Measurements from ENCODE around the gene VSX1. TPM values are rescaled to one million over a fixed set of nuclear protein-coding genes. Genes with fewer than 3 reads are reported as not detected.

Gene VSX1
- total RNA-seq, 1 experiment from 2014 or later = not detected

- ChIA-PET CTCF (interaction anchor here (1.5 kb wide), 1 partner anchor 55 kb away, joined by 5 read pairs; no protein-coding TSS in a partner anchor), POLR2A (interaction anchor here (1.6 kb wide), 1 partner anchor 10 kb away, joined by 6 read pairs; the partner anchor contains the start of gene ACSS1)
- TF ChIP-seq, protein P1, sequence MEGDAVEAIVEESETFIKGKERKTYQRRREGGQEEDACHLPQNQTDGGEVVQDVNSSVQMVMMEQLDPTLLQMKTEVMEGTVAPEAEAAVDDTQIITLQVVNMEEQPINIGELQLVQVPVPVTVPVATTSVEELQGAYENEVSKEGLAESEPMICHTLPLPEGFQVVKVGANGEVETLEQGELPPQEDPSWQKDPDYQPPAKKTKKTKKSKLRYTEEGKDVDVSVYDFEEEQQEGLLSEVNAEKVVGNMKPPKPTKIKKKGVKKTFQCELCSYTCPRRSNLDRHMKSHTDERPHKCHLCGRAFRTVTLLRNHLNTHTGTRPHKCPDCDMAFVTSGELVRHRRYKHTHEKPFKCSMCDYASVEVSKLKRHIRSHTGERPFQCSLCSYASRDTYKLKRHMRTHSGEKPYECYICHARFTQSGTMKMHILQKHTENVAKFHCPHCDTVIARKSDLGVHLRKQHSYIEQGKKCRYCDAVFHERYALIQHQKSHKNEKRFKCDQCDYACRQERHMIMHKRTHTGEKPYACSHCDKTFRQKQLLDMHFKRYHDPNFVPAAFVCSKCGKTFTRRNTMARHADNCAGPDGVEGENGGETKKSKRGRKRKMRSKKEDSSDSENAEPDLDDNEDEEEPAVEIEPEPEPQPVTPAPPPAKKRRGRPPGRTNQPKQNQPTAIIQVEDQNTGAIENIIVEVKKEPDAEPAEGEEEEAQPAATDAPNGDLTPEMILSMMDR (IDR thresholded peaks at IDR 0.05; ENCODE audit: unreplicated experiment) = no peak
- peaks cover 6% of the 10 kb centered on the region for H3K4me1 Mint-ChIP-seq (ENCODE audit: insufficient read depth, unreplicated experiment)
- H3K4me3 Mint-ChIP-seq (ENCODE audit: unreplicated experiment) = no peak overlapping the region
- intact Hi-C loops (cut with micrococcal nuclease) = no loop called here
- H3K27ac Mint-ChIP-seq (ENCODE audit: low read depth, unreplicated experiment) = no peak overlapping the region
- H3K9me3 Mint-ChIP-seq (ENCODE audit: unreplicated experiment) = no peaks in the 10 kb centered on the region
- BruUV-seq (replicated peaks) = no TSS peak
- DNase-seq (ENCODE audit: unreplicated experiment) = no peak
- H3K27me3 Mint-ChIP-seq (ENCODE audit: insufficient read depth, unreplicated experiment) = peaks cover 56% of the 10 kb centered on the region
- H3K36me3 Mint-ChIP-seq (ENCODE audit: insufficient read depth, unreplicated experiment) = no peaks in the 10 kb centered on the region
Observed at GRCh38 chr20:25048519-25048952, 33.4 kb downstream of the VSX1 start.

- no peaks in the 10 kb centered on the region for H3K9me3 Mint-ChIP-seq (ENCODE audit: unreplicated experiment)
- POLR2A ChIA-PET = no interaction called here
- no TSS peak for BruUV-seq (replicated peaks)
- TF ChIP-seq, protein P1 (IDR thresholded peaks at IDR 0.05; ENCODE audit: unreplicated experiment) = no peak
- no peak overlapping the region for H3K4me3 Mint-ChIP-seq (ENCODE audit: unreplicated experiment)
- CTCF ChIA-PET = interaction anchor here (0.7 to 3.0 kb wide), 7 partner anchors 12 to 238 kb away, joined by 3 to 12 read pairs (median 4); no protein-coding TSS in a partner anchor
- H3K36me3 Mint-ChIP-seq (ENCODE audit: insufficient read depth, unreplicated experiment) = no peaks in the 10 kb centered on the region
- no peak overlapping the region for H3K27ac Mint-ChIP-seq (ENCODE audit: low read depth, unreplicated experiment)
- intact Hi-C loops (cut with micrococcal nuclease) = no loop called here
- H3K4me1 Mint-ChIP-seq (ENCODE audit: insufficient read depth, unreplicated experiment) = peaks cover 6% of the 10 kb centered on the region
- DNase-seq (ENCODE audit: unreplicated experiment) = no peak
- H3K27me3 Mint-ChIP-seq (ENCODE audit: insufficient read depth, unreplicated experiment) = peaks cover 64% of the 10 kb centered on the region
Observed at GRCh38 chr20:25047766-25048165, 34.2 kb downstream of the VSX1 start.

- no peaks in the 10 kb centered on the region for H3K9me3 Mint-ChIP-seq (ENCODE audit: unreplicated experiment)
- H3K27me3 Mint-ChIP-seq (ENCODE audit: insufficient read depth, unreplicated experiment) = peaks cover 66% of the 10 kb centered on the region
- peaks cover under 1% of the 10 kb centered on the region for H3K4me1 Mint-ChIP-seq (ENCODE audit: insufficient read depth, unreplicated experiment)
- H3K4me3 Mint-ChIP-seq (ENCODE audit: unreplicated experiment) = no peak overlapping the region
- BruUV-seq (replicated peaks) = no TSS peak
- TF ChIP-seq, protein P1 (IDR thresholded peaks at IDR 0.05; ENCODE audit: unreplicated experiment) = no peak
- ChIA-PET CTCF (interaction anchor here (0.7 to 3.0 kb wide), 8 partner anchors 13 to 239 kb away, joined by 3 to 12 read pairs (median 4); no protein-coding TSS in a partner anchor), POLR2A (no interaction called here)
- H3K27ac Mint-ChIP-seq (ENCODE audit: low read depth, unreplicated experiment) = no peak overlapping the region
- no peaks in the 10 kb centered on the region for H3K36me3 Mint-ChIP-seq (ENCODE audit: insufficient read depth, unreplicated experiment)
- no peak for DNase-seq (ENCODE audit: unreplicated experiment)
- intact Hi-C loops (cut with micrococcal nuclease) = no loop called here
Observed at GRCh38 chr20:25046736-25047666, 34.9 kb downstream of the VSX1 start.

GRCh38 chr20:25046181-25046641, 35.7 kb downstream of the VSX1 start:
- Mint-ChIP-seq H3K4me1 (ENCODE audit: insufficient read depth, unreplicated experiment) (no peaks in the 10 kb centered on the region), H3K27ac (ENCODE audit: low read depth, unreplicated experiment) (no peak overlapping the region), H3K36me3 (ENCODE audit: insufficient read depth, unreplicated experiment) (no peaks in the 10 kb centered on the region), H3K9me3 (ENCODE audit: unreplicated experiment) (no peaks in the 10 kb centered on the region), H3K27me3 (ENCODE audit: insufficient read depth, unreplicated experiment) (peaks cover 58% of the 10 kb centered on the region), H3K4me3 (ENCODE audit: unreplicated experiment) (no peak overlapping the region)
- TF ChIP-seq, protein P1 (IDR thresholded peaks at IDR 0.05; ENCODE audit: unreplicated experiment) = no peak
- BruUV-seq (replicated peaks) = no TSS peak
- POLR2A ChIA-PET = no interaction called here
- CTCF ChIA-PET = interaction anchor here (0.8 to 3.0 kb wide), 3 partner anchors 14 to 18 kb away, joined by 3 to 12 read pairs (median 7); no protein-coding TSS in a partner anchor
- intact Hi-C loops (cut with micrococcal nuclease) = no loop called here
- no peak for DNase-seq (ENCODE audit: unreplicated experiment)
